ENCODE results near the gene GTF2IRD1. TPM values are rescaled to one million over a fixed set of nuclear protein-coding genes. Genes with fewer than 3 reads are reported as not detected.
"Not testable (repeated sequence)": the region's sequence is repeated elsewhere in the genome, so short reads cannot be mapped to it uniquely, and the experiment has no call there.

GTF2IRD1 gene
- total RNA-seq, 1 donor from 2014 or later, result 80.8 TPM

- no peaks in the 10 kb centered on the region for H3K27me3 Mint-ChIP-seq (ENCODE audit: low read depth)
- H3K9me3 Mint-ChIP-seq, result no peaks in the 10 kb centered on the region
- DNase-seq (ENCODE audit: low spot score in 2 of 2, unreplicated experiment in 2 of 2), result no peak
- no peak overlapping the region for H3K4me3 Mint-ChIP-seq
- H3K4me1 Mint-ChIP-seq, result peaks cover 72% of the 10 kb centered on the region
- TF ChIP-seq CTCF (IDR thresholded peaks at IDR 0.05; ENCODE audit: unreplicated experiment), result no peak
- peaks cover under 1% of the 10 kb centered on the region for H3K36me3 Mint-ChIP-seq
- H3K27ac Mint-ChIP-seq, result peak overlapping the region; percentile 95
Observed at GRCh38 chr7:74481458-74482196, 27.9 kb downstream of the GTF2IRD1 start.

- no peak for TF ChIP-seq CTCF (IDR thresholded peaks at IDR 0.05; ENCODE audit: unreplicated experiment)
- Mint-ChIP-seq H3K9me3 (no peaks in the 10 kb centered on the region), H3K27me3 (ENCODE audit: low read depth) (no peaks in the 10 kb centered on the region), H3K4me3 (no peak overlapping the region), H3K27ac (peak overlapping the region; percentile 95), H3K36me3 (no peaks in the 10 kb centered on the region), H3K4me1 (peaks cover 72% of the 10 kb centered on the region)
- DNase-seq (ENCODE audit: low spot score in 2 of 2, unreplicated experiment in 2 of 2), result no peak
Observed at GRCh38 chr7:74482197-74482467, 28.4 kb downstream of the GTF2IRD1 start.

- no peaks in the 10 kb centered on the region for H3K36me3 Mint-ChIP-seq
- no peak for TF ChIP-seq CTCF (IDR thresholded peaks at IDR 0.05; ENCODE audit: unreplicated experiment)
- peaks cover 68% of the 10 kb centered on the region for H3K4me1 Mint-ChIP-seq
- H3K4me3 Mint-ChIP-seq, result no peak overlapping the region
- no peaks in the 10 kb centered on the region for H3K27me3 Mint-ChIP-seq (ENCODE audit: low read depth)
- no peaks in the 10 kb centered on the region for H3K9me3 Mint-ChIP-seq
- peak overlapping the region; percentile 95 for H3K27ac Mint-ChIP-seq
- no peak for DNase-seq (ENCODE audit: low spot score in 2 of 2, unreplicated experiment in 2 of 2)
Observed at GRCh38 chr7:74482629-74483401, 29.1 kb downstream of the GTF2IRD1 start.

- Mint-ChIP-seq H3K27me3 (ENCODE audit: low read depth) (no peaks in the 10 kb centered on the region), H3K27ac (peak overlapping the region; percentile 95), H3K36me3 (no peaks in the 10 kb centered on the region), H3K4me1 (peaks cover 63% of the 10 kb centered on the region), H3K4me3 (no peak overlapping the region), H3K9me3 (no peaks in the 10 kb centered on the region)
- TF ChIP-seq CTCF (IDR thresholded peaks at IDR 0.05; ENCODE audit: unreplicated experiment), result no peak
- no peak for DNase-seq (ENCODE audit: low spot score in 2 of 2, unreplicated experiment in 2 of 2)
Observed at GRCh38 chr7:74483402-74484336, 30.0 kb downstream of the GTF2IRD1 start.

GRCh38 chr7:74485611-74486010 is 31.9 kb downstream of the GTF2IRD1 start:
- Mint-ChIP-seq H3K4me1 (peaks cover 46% of the 10 kb centered on the region), H3K27me3 (ENCODE audit: low read depth) (no peaks in the 10 kb centered on the region)

GRCh38 chr7:74488518-74489030 is 34.9 kb downstream of the GTF2IRD1 start:
- Mint-ChIP-seq H3K27ac (peak overlapping the region; percentile 82), H3K4me1 (peaks cover 21% of the 10 kb centered on the region), H3K36me3 (peaks cover 27% of the 10 kb centered on the region)
- H3K27me3 Mint-ChIP-seq (ENCODE audit: low read depth); H3K4me3 Mint-ChIP-seq; DNase-seq (ENCODE audit: low spot score in 2 of 2, unreplicated experiment in 2 of 2); H3K9me3 Mint-ChIP-seq: not testable (repeated sequence)

More at GRCh38 chr7:74485611-74486010, 31.9 kb downstream of the GTF2IRD1 start:
- no peak for TF ChIP-seq CTCF (IDR thresholded peaks at IDR 0.05; ENCODE audit: unreplicated experiment)
- Mint-ChIP-seq H3K9me3 (no peaks in the 10 kb centered on the region), H3K36me3 (peaks cover 1% of the 10 kb centered on the region), H3K4me3 (no peak overlapping the region), H3K27ac (peak overlapping the region; percentile 82)
- no peak for DNase-seq (ENCODE audit: low spot score in 2 of 2, unreplicated experiment in 2 of 2)

Measured in mesothelial cell of epicardium (in vitro differentiated cells).